HG03342 (cell line): ENCODE results near the gene CPLX3.

Experiments used
- ATAC-seq: cut with Tn5 transposase; IDR thresholded peaks from one replicate; pipeline ENCODE4 v1.9.1; 2021; ENCODE audit warnings: mild to moderate bottlenecking, moderate library complexity; ENCODE audit not compliant: unreplicated experiment

Gene CPLX3

GRCh38 chr15:74827614-74828013 lies 1.2 kb downstream of the CPLX3 start:
- ATAC-seq: no peak

GRCh38 chr15:74828835-74829234 lies 2.4 kb downstream of the CPLX3 start:
- ATAC-seq: no peak

GRCh38 chr15:74829486-74829885 lies 3.1 kb downstream of the CPLX3 start:
- ATAC-seq: no peak

DNA sequence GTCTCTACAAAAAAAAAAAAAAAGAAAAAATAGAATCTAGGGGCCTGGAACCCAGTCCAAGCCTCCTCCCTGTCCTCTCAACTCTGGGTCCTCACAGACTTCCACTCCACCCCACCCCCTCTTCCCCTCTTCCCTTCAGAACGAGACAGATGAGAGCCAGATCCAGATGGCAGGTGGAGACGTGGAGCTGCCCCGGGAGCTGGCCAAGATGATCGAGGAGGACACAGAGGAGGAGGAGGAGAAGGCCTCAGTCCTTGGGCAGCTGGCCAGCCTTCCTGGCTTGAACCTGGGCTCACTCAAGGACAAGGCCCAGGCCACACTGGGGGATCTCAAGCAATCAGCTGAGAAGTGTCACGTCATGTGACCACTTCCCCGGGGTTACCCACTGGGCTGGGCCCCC lies 3.6 kb downstream of the CPLX3 start:
- no peak for ATAC-seq

GRCh38 chr15:74830868-74831267 lies 4.4 kb downstream of the CPLX3 start:
- ATAC-seq: no peak

DNA sequence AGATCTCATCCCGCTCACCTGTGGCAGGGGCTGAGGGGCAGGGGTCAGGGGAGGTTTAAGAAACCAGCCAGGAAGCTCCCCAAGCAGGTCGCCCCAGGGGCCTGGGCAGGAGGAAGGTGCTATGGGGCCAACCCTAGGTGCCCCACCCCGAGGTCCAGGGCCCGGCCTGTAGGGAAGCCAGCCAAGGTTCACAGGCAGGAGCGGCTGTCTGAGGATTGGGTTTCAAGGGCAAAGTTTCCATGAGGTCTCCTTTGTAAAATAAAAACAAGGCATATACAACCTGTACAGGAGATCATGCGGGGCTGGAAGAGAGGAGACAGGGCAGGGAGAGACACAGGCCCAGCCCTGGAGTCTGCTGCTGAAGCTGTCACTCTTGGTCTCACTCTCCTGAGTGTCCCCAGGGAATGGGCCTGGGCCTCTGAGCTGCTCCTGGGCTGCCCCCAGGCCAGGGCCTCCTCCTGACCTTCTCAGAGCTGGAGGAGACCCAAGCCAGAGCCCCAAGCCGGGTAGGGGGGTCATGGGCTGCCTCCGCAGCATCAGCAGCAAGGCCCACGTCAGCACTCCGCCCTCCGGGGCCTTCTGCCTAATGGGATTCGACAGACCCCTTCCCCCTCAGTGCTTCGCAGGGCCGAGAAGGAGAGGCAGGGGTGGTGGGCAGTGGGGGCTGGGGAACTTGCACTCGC lies 5.5 kb downstream of the CPLX3 start:
- no peak for ATAC-seq

DNA sequence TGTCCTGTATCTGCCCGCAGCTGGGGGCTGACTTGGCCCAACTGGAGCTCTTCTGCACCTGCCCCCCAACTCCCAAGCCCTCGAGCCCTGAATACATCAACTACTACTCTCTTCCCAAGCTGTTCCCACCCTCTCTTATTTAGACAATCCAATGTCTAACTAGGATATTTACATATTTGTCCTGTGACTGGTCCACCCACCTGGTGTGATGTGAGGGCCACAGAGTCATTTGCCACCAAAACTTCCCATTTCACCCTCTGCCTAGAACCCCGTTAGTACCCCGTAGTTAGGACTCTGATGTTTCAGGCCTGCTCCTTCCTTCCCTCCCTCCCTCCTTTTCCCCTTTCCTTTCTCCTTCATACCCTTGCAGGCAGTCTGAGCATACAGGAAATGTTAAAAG lies 6.4 kb downstream of the CPLX3 start:
- ATAC-seq: no peak

DNA sequence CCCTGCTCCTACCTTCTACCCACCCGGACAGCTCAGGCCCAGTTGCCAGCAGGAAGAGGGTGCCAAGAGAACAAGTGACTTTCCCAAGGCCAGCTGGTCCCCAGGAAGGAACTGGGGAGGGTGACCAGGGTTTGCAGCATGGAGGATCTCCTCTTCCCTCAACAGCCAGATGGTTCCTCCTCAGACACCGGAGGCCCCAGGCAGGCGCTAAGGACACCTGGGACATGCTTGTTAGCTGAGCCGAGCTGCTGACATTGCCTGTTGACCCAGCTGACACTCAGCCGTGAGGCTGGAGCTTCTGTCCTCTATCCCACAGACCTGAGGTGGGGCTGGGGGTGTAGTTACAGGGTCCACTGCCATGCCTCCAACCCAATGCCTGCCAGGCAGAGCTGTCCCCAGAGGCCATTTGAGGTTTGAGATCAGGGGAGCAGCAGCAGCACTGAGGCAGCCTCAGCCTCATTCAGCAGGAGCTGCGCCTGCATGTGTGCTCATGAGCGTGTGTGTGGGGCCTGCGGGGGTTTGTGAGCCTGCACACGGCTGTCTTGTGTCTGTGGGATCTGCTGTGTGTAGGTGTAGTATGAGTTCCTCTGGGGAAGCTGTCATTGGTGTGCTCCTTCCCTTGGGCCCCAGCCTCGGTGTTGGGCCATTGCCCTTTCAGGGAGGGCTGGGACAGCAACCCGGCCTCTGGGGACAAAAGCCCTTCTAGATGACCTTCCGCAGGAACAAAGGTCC lies 7.1 kb downstream of the CPLX3 start:
- ATAC-seq: no peak

- ATAC-seq: no peak
Measured at GRCh38 chr15:74835312-74835823, 8.9 kb downstream of the CPLX3 start.

DNA sequence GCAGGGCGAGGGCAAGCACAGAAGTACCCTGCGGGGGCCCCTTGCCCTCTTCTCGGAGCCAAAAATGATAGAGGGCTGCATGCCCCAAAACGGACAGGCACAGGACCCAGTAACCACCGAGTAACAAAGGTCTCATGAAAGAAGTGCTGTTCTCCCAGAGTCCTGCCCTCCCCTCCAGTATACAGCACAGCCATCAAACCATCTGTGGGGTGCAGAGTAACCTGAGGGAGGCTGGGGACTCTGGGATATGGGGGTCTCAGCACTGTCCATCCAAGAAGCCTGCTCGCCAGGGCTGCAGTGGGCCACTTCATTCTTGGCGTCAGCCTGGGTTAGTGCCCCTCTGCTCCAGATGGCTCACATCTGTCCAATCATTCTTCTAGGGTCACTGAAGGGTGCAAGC lies 10.4 kb downstream of the CPLX3 start:
- ATAC-seq: no peak

DNA sequence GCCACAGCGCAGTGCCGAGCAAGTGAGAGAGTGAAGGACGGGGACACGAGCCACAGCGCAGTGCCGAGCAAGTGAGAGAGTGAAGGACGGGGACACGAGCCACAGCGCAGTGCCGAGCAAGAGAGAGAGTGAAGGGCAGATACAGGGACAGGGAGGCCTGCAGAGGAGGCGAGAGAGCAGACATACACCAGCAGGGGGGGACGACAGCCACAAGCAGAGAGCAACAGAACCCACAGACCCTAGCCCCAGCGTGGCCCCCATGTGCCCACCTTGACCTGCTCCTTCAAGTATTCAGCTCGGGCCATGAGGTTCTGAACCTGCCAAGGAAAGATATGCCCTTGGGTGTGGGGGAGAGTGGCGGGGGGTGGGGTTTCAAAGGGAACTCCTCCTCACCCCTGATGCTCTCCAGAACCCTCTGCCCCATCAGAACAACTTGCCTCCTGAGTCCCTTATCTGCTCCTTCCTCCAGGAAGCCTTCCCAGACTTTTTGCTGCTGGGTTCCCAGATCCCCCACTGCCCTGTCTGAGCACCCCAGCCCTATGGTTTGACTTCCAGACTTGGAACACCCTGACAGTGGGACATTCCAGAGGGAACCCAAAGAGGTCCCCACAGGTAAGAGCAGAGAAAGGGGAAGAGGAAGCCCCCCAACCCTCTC lies 11.2 kb downstream of the CPLX3 start:
- ATAC-seq: no peak

GRCh38 chr15:74838137-74838516 lies 11.7 kb downstream of the CPLX3 start:
- no peak for ATAC-seq

DNA sequence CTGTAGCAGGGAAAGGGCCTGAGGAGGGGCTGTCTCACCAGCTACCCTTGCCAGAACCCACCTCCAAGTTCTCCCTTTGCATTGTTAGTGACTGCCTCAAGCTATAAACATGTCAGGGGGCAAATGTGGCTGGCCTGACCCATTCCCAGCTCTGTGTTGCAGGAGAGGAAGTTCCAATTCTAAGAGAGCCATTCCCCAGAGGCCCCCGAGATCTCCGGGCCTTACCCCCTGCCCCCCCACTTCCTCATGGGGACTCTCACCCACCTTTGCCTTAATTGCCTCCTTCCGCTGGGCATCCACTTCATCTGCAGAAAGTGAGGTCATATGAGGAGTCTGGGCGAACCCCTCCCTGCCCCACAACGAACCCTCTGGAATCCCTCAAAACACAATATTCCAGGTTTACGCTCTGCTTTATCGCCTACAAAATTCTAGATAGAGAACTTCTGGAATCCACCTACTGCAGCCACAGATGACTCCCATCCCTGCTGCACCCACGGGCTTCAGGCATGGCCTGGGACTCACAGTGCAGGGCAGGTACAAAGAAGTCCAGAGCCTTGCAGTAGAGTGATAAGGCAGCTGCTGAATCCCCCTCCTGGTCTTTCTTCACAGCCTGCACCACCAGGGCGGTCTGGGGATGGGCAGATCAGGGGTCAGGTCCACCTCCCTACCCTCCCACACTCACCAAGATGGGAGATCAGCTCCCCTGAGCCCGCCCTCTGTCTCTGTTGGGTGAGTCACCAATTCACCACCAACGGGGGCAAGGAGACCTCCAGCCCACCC lies 12.5 kb downstream of the CPLX3 start:
- no peak for ATAC-seq

DNA sequence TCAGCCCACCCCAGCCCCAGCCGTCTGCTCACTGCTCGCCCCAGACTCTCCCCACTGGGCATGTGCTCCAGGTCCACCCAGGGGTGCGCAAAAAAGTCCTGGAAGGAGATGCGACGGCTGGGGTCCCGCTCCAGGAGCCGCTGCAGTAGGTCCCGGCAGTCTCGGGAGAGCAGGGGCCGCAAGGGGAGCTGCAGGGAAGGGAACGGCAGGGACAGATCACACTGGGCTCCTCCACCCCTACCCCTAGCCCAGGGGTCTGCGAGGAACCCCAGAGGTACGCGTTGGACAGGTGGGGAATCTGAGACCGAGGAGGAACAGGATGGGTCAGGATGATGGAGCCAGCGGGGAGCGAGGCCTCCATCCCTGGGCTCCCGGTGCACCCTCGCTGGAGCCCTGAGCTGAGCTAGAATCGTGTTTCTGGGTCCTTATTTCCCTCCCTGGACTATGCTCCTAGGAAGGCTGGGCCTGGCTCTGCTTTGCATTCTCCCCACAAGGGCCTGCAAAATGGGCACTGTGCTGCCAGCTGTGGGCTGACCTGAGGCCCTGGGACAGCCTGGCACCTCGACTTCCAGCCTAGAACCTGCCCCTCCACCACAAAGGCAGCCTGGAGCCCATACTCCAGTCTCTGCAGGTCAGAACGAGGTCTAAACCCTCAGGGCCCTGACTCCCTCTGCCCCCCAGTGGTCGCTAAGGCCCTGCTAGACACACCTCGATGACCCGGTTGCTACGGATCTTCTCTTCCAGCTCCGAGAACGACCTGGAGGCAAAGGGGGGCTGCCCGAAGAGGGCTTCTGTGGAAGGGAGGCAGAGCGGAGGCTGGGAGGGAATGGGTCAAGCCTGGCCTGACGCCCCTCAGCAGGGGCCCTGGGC lies 13.3 kb downstream of the CPLX3 start:
- no peak for ATAC-seq

DNA sequence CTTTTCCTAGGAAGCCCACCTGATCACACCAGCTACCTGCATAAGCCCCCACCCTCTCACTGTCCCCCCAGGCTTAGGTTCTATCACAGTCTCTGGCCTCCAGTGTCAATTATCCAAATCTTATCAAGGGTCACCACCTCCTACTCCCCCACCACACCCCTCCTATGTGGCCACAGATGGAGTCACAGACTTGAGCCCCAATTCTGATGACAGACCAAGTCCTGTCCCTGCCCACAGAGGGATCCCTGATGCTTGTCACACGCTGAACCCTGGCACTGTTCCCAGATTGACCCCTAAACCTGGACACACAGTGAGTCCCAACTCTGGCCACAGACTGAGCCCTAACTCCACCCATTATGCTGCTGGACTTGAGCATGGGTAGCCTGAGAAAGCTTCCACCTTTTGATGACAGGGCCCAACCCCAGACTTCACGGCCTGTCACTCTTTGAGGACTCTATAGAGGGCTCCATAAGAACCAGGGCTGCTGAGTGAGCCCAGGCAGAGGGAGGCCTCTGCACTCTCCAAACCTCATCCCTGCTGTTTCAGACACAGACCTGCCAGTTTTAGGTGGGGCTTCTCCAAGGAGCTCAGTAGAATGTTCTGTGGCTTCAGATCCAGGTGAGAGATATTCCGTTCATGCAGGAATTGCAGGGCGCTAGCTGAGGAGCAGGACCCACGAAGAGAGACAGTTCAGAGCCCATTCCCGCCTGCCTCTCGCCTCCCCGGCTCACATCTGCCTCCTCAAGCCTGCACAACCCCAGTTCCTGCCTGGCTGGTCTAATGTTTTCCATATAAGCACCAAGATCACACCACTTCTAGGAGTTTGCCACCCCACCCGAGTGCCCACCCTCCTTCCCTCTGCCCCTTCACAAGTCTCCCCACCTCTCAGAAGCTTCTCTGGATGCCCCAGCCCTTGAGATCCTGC lies 14.7 kb downstream of the CPLX3 start:
- no peak for ATAC-seq

- no peak for ATAC-seq
Measured at GRCh38 chr15:74841891-74842373, 15.5 kb downstream of the CPLX3 start.

- ATAC-seq: peak; percentile 80
Measured at GRCh38 chr15:74842581-74843444, 16.4 kb downstream of the CPLX3 start, which contains the start of gene ULK3. Gene ULK3 (minus strand): TSS chr15:74843156. CDS start chr15:74843105, 51 bp downstream.

- ATAC-seq: no peak
Measured at GRCh38 chr15:74843445-74843828, 17.0 kb downstream of the CPLX3 start.
